ENCODE data around the gene USP17L29.
"Not testable (repeated sequence)": the region's sequence is repeated elsewhere in the genome, so short reads cannot be mapped to it uniquely, and the experiment has no call there.

The USP17L29 gene, protein sequence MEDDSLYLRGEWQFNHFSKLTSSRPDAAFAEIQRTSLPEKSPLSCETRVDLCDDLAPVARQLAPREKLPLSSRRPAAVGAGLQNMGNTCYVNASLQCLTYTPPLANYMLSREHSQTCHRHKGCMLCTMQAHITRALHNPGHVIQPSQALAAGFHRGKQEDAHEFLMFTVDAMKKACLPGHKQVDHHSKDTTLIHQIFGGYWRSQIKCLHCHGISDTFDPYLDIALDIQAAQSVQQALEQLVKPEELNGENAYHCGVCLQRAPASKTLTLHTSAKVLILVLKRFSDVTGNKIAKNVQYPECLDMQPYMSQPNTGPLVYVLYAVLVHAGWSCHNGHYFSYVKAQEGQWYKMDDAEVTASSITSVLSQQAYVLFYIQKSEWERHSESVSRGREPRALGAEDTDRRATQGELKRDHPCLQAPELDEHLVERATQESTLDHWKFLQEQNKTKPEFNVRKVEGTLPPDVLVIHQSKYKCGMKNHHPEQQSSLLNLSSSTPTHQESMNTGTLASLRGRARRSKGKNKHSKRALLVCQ

DNA sequence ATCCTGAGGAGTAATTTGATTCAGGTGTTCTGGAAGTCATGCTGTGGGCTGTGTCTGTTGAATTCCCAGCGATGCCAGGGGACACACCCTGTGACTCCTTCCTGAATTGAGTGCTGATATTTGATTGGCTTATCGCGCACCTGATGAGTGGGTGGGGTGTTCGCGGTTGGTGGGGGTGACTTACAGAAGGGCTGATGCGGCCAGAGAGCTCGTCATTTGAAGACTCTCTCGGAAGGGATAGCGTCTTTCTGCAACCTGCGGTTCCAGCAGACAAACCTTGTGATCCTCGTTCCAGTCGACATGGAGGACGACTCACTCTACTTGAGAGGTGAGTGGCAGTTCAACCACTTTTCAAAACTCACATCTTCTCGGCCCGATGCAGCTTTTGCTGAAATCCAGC is at the start of gene USP17L29:
USP17L29 (plus strand) TSS at position 301 of the 400 bp plus-strand sequence; CDS start at position 301, 0 bp downstream.
- DNase-seq: not testable (repeated sequence)

DNA sequence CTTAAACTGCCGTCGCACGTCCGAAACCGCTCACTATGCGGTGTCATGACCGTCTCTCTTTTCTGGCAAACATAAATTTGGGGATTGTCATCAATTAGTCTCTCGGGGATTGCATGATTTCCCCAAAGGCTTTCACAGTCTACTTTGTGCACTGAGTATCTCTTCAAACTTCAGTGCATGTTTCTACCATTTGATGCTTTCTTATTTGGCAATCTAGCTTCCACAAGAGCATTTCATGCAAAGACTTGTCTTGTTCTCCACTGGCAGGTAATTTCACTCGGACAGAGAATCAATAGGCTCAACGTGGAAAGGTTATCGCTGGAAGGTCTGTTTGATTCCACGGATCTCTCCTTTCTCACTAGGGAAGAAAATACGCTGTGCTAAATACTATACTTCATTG is 29.2 kb upstream of the USP17L29 start:
- DNase-seq: not testable (repeated sequence)

DNA sequence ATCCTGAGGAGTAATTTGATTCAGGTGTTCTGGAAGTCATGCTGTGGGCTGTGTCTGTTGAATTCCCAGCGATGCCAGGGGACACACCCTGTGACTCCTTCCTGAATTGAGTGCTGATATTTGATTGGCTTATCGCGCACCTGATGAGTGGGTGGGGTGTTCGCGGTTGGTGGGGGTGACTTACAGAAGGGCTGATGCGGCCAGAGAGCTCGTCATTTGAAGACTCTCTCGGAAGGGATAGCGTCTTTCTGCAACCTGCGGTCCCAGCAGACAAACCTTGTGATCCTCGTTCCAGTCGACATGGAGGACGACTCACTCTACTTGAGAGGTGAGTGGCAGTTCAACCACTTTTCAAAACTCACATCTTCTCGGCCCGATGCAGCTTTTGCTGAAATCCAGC is 28.6 kb upstream of the USP17L29 start, which contains the start of gene USP17L24:
USP17L24 (plus strand) TSS at position 301 of the 400 bp plus-strand sequence; CDS start at position 301, 0 bp downstream.
- DNase-seq: not testable (repeated sequence)

DNA sequence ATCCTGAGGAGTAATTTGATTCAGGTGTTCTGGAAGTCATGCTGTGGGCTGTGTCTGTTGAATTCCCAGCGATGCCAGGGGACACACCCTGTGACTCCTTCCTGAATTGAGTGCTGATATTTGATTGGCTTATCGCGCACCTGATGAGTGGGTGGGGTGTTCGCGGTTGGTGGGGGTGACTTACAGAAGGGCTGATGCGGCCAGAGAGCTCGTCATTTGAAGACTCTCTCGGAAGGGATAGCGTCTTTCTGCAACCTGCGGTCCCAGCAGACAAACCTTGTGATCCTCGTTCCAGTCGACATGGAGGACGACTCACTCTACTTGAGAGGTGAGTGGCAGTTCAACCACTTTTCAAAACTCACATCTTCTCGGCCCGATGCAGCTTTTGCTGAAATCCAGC is 23.8 kb upstream of the USP17L29 start, which contains the start of gene USP17L25:
USP17L25 (plus strand) TSS at position 301 of the 400 bp plus-strand sequence; CDS start at position 301, 0 bp downstream.
- DNase-seq: not testable (repeated sequence)

DNA sequence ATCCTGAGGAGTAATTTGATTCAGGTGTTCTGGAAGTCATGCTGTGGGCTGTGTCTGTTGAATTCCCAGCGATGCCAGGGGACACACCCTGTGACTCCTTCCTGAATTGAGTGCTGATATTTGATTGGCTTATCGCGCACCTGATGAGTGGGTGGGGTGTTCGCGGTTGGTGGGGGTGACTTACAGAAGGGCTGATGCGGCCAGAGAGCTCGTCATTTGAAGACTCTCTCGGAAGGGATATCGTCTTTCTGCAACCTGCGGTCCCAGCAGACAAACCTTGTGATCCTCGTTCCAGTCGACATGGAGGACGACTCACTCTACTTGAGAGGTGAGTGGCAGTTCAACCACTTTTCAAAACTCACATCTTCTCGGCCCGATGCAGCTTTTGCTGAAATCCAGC is 19.1 kb upstream of the USP17L29 start, which contains the start of gene USP17L26:
USP17L26 (plus strand) TSS at position 301 of the 400 bp plus-strand sequence; CDS start at position 301, 0 bp downstream.
- DNase-seq: not testable (repeated sequence)

DNA sequence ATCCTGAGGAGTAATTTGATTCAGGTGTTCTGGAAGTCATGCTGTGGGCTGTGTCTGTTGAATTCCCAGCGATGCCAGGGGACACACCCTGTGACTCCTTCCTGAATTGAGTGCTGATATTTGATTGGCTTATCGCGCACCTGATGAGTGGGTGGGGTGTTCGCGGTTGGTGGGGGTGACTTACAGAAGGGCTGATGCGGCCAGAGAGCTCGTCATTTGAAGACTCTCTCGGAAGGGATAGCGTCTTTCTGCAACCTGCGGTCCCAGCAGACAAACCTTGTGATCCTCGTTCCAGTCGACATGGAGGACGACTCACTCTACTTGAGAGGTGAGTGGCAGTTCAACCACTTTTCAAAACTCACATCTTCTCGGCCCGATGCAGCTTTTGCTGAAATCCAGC is 14.3 kb upstream of the USP17L29 start, which contains the start of gene USP17L5:
USP17L5 (plus strand) TSS at position 301 of the 400 bp plus-strand sequence; CDS start at position 301, 0 bp downstream.
- DNase-seq: not testable (repeated sequence)

DNA sequence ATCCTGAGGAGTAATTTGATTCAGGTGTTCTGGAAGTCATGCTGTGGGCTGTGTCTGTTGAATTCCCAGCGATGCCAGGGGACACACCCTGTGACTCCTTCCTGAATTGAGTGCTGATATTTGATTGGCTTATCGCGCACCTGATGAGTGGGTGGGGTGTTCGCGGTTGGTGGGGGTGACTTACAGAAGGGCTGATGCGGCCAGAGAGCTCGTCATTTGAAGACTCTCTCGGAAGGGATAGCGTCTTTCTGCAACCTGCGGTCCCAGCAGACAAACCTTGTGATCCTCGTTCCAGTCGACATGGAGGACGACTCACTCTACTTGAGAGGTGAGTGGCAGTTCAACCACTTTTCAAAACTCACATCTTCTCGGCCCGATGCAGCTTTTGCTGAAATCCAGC is 9.6 kb upstream of the USP17L29 start, which contains the start of gene USP17L27:
USP17L27 (plus strand) TSS at position 301 of the 400 bp plus-strand sequence; CDS start at position 301, 0 bp downstream.
- DNase-seq: not testable (repeated sequence)

DNA sequence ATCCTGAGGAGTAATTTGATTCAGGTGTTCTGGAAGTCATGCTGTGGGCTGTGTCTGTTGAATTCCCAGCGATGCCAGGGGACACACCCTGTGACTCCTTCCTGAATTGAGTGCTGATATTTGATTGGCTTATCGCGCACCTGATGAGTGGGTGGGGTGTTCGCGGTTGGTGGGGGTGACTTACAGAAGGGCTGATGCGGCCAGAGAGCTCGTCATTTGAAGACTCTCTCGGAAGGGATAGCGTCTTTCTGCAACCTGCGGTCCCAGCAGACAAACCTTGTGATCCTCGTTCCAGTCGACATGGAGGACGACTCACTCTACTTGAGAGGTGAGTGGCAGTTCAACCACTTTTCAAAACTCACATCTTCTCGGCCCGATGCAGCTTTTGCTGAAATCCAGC is 4.8 kb upstream of the USP17L29 start, which contains the start of gene USP17L28:
USP17L28 (plus strand) TSS at position 301 of the 400 bp plus-strand sequence; CDS start at position 301, 0 bp downstream.
- not testable (repeated sequence) for DNase-seq

DNA sequence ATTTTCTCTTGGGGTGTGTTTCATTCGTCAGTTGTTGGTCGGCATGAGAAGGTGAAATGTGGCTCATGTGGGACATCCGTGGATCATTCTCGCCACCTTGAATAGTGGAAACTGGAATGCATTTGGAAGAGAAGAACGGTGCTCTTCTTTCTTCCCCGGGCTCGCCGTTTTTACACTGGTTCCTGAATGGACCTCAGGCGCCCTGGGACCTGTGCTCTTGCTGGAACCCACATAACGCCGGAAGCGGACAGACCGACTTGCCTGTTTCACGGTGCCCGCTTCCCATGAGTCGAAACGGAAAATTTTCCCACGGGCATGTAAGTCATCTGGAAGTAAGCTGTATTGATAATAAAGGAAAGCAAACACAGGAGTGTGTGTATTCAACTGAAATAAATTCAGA is 2.6 kb upstream of the USP17L29 start:
- not testable (repeated sequence) for DNase-seq

DNA sequence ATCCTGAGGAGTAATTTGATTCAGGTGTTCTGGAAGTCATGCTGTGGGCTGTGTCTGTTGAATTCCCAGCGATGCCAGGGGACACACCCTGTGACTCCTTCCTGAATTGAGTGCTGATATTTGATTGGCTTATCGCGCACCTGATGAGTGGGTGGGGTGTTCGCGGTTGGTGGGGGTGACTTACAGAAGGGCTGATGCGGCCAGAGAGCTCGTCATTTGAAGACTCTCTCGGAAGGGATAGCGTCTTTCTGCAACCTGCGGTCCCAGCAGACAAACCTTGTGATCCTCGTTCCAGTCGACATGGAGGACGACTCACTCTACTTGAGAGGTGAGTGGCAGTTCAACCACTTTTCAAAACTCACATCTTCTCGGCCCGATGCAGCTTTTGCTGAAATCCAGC is 9.4 kb downstream of the USP17L29 start, which contains the start of gene USP17L30:
USP17L30 (plus strand) TSS at position 301 of the 400 bp plus-strand sequence; CDS start at position 301, 0 bp downstream.
- not testable (repeated sequence) for DNase-seq

DNA sequence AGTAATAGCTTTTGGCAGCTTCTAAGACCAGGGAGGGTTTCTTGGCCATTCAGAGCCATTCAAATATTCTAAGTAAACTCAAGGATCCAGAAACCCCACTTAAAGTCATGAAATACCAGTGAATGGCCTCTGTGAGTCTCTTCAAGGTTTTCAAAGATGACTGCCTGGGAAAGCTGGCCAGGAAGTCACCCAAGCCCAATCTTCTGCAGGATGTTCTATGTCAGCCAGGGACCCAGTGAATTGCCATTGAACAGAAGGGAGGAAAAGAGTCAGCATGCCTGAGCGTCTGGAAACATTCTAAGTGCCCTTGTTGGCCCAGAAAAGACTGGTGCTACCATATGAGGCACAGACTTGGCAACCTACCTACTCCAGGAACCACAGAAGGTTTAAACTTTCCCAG is 26.4 kb downstream of the USP17L29 start:
- DNase-seq: not testable (repeated sequence)

DNA sequence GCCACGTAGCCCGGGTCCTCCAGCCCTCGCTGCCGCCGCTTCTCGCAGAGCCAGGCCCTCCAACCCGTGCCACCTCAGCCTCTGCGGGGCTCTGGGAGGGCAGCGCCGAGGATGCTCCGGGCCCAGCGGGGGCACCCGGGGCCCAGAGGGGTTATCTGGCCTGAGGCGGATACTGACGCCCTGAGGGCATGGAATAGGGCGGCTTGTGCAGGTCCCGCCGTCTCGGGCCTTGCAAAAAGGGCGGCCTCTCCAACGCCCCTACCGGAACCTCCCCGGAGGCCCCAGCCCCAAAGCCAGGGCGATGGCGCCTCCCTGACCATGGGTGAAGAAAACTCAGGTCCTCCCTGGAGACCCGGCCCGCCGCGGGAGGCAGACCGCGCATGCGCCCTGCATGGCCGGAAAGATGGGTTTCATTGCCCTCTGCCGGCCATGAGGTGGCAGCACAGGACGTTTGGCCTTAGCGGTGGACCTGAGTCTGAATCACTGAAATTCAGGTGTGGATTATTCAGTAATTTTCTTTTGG is 27.6 kb downstream of the USP17L29 start:
- DNase-seq: not testable (repeated sequence)

DNA sequence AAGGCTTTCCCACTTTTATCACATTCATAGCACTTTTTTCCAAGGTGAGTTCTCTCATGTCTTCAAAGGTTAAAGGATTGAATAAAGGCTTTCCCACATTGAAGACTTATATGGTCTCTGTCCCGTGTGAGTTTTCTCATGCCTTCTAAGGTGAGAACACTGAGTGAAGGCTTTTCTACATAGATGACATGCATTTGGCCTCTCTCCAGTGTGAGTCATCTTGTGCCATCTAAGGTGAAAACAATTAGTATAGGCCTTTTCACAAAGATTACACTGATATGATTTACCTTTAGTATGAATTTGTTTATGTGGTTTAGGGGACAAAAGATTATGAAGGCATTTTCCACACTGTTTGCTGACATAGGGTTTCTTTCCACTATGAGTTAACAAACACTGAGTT is 30.7 kb downstream of the USP17L29 start:
- no peak for DNase-seq

DNA sequence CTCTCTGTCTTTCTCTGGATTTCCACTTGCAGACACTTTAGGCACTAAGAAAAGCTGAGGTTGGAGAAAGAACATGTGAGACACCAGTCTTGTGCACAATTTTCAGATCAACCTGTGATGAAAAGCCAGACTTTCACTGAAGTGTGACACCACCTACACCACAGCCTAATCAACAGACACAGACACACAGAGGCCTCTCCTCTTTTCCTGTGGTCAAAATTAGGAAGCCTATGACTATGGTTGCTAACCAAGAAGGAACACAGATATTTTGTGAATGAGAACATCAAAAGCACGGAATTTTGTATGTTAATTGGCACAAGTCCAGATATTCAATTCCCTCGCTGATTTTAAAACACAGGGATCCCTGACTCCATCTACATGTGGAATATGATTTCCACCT is 35.6 kb downstream of the USP17L29 start:
- not testable (repeated sequence) for DNase-seq
